ENCODE measurements around the gene FMO1.
"Not testable (repeated sequence)": the region's sequence is repeated elsewhere in the genome, so short reads cannot be mapped to it uniquely, and the experiment has no call there.

Gene FMO1

GRCh38 chr1:171290621-171291020 lies 42.3 kb downstream of the FMO1 start:
- peak; percentile 95 for DNase-seq

- no peak for DNase-seq
Observed at GRCh38 chr1:171292799-171293198, 44.5 kb downstream of the FMO1 start.

- DNase-seq = not testable (repeated sequence)
Observed at GRCh38 chr1:171295383-171295782, 47.1 kb downstream of the FMO1 start.

- no peak for DNase-seq
Observed at GRCh38 chr1:171295821-171296220, 47.5 kb downstream of the FMO1 start.

- no peak for DNase-seq
Observed at GRCh38 chr1:171296897-171297296, 48.6 kb downstream of the FMO1 start.

GRCh38 chr1:171298696-171299095 lies 50.4 kb downstream of the FMO1 start:
- no peak for DNase-seq

- no peak for DNase-seq
Observed at GRCh38 chr1:171299342-171299741, 51.0 kb downstream of the FMO1 start.

GRCh38 chr1:171300401-171300800 lies 52.1 kb downstream of the FMO1 start:
- no peak for DNase-seq

- peak; percentile 38 for DNase-seq
Observed at GRCh38 chr1:171310661-171311087, 62.4 kb downstream of the FMO1 start.

GRCh38 chr1:171311771-171312558 lies 63.7 kb downstream of the FMO1 start:
- DNase-seq = no peak

GRCh38 chr1:171313319-171313834 lies 65.1 kb downstream of the FMO1 start:
- DNase-seq = no peak

GRCh38 chr1:171313835-171314320 lies 65.6 kb downstream of the FMO1 start, which contains the start of gene FMO4:
TSS of gene FMO4 (plus strand) at chr1:171314183. CDS start at chr1:171319826, 5,643 bp downstream.
- peak; percentile 99 for DNase-seq

GRCh38 chr1:171329251-171329650 lies 81.0 kb downstream of the FMO1 start:
- DNase-seq = no peak

GRCh38 chr1:171334024-171334640 lies 85.8 kb downstream of the FMO1 start:
- no peak for DNase-seq

Measured in NCI-H82 (cell line).